ENCODE results near the gene SLC35G1.

The SLC35G1 gene

DNA sequence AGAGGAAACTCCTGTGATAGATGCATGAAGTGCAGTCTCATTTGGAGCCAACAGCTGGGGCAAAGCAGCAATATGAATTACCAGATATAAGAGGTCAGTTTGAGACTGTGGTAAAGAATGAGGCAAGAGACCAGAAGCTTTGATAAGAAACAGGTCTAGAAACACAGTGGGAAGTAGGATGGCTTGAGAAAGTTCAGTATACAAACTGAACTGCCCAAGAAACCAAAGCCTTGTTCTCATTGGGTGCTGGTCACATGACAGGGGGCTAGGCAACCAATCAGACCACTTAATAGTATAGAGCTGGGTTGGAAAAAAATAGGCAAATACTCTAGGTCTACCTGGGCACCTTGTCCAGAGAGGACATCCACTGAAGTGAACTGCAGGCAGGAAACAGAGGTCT, 53.7 kb downstream of the SLC35G1 start:
- no peak for DNase-seq (ENCODE audit: low read depth in 3 of 3)

DNA sequence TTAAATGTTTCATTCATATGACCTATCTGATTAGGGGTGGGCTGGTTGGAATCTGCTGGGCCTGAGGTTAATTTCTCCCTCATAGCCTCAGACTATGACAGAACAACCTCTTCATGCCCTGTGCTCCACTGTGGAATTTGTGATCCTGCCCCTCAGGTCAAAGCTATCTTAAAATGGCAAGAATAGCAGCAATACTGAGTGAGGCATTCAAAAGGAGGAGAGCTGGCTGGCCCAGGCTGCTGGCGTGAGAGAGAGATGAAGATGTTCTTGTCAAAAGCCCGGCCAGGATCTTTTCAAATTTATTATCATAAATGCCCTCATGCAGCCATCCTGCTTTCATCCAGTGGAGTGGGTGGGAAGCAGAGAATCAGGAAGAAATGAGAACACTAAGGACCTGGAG, 58.1 kb downstream of the SLC35G1 start:
- DNase-seq (ENCODE audit: low read depth in 3 of 3) = no peak

Measured in stimulated activated CD4-positive, alpha-beta T cell treated with anti-CD3 and anti-CD28 coated beads, TNF-alpha, amount 100 ng/mL, for 4 hours (primary cell).